H1 (cell line): ENCODE results near the gene PCNX3. TPM values are rescaled to one million over a fixed set of nuclear protein-coding genes. Genes with fewer than 3 reads are reported as not detected.

ENCODE experiments used
- CTCF ChIA-PET: fragments of 300-600 bp; sonication (Branson Sonifier 250); formaldehyde crosslinking; loops from one replicate; lab custom pipeline; 2021; ENCODE audit not compliant: partially characterized antibody; lab: Charles Lee
- POLR2A ChIA-PET: fragments of 300-600 bp; sonication (Branson Sonifier 250); formaldehyde crosslinking; loops from one replicate; lab custom pipeline; 2021; ENCODE audit warnings: inconsistent platforms; ENCODE audit not compliant: partially characterized antibody; lab: Charles Lee
- DNase-seq, 2 experiments: peaks; one replicate each; pipeline versions ENCODE4 v3.0.0 to v3.0.0-alpha.2; 2010 to 2022; ENCODE audit warnings: low spot score in 2 of 2, low read depth in 1 of 2, mixed read lengths in 1 of 2
- FAIRE-seq: peaks from 2 replicates; lab custom pipeline; 2011; peaks lifted over from hg19 to GRCh38; lab: Jason Lieb, UNC
- H2AFZ ChIP-seq: 2 replicates; pipeline ENCODE4 v1.8.1; 2012; ENCODE audit warnings: low read length, inconsistent platforms
- H2AK5ac ChIP-seq: 2 replicates; pipeline ENCODE4 v1.6.1; 2013; ENCODE audit warnings: low read depth, low read length
- H2BK120ac ChIP-seq: replicated peaks from 2 replicates; pipeline ENCODE3; 2013; ENCODE audit warnings: low read depth, low read length, inconsistent platforms
- H2BK12ac ChIP-seq: 2 replicates; pipeline ENCODE4 v1.6.1; 2013; ENCODE audit warnings: low read depth, low read length
- H2BK15ac ChIP-seq: 2 replicates; pipeline ENCODE4 v1.6.1; 2013; ENCODE audit warnings: low read length
- H2BK20ac ChIP-seq: 2 replicates; pipeline ENCODE4 v1.6.1; 2013; ENCODE audit warnings: low read length
- H2BK5ac ChIP-seq: 2 replicates; pipeline ENCODE4 v1.6.1; 2013; ENCODE audit warnings: low read depth, low read length
- H3K14ac ChIP-seq: 2 replicates; pipeline ENCODE4 v1.6.1; 2013; ENCODE audit warnings: inconsistent platforms; ENCODE audit not compliant: insufficient read length
- H3K18ac ChIP-seq: 2 replicates; pipeline ENCODE4 v1.6.1; 2013; ENCODE audit warnings: low read length; ENCODE audit errors: extremely low read depth
- H3K23ac ChIP-seq: 2 replicates; pipeline ENCODE4 v1.6.1; 2013; ENCODE audit warnings: inconsistent platforms; ENCODE audit not compliant: insufficient read length
- H3K23me2 ChIP-seq: 2 replicates; pipeline ENCODE4 v1.6.1; 2013; ENCODE audit warnings: low read depth, low read length
- H3K27ac ChIP-seq: 2 replicates; pipeline ENCODE4 v1.6.1; 2011; ENCODE audit warnings: low read depth, low read length, inconsistent platforms
- H3K27me3 ChIP-seq, 4 experiments: replicated peaks in 1 of 4; 1 replicate in 1 of 4; 2 replicates in 3 of 4; pipeline versions ENCODE4 v1.6.1 to v1.8.1; 2011 to 2013; ENCODE audit warnings: low read length in 3 of 4, mild to moderate bottlenecking in 3 of 4, inconsistent platforms in 2 of 4, mixed read lengths in 2 of 4, moderate library complexity in 1 of 4; ENCODE audit not compliant: control insufficient read depth in 3 of 4, insufficient read depth in 3 of 4; ENCODE audit errors: extremely low read depth in 1 of 4
- H3K36me3 ChIP-seq, 4 experiments: 2 replicates each; pipeline versions ENCODE4 v1.6.1 to v1.8.1; 2011 to 2013; ENCODE audit warnings: mild to moderate bottlenecking in 4 of 4, low read length in 3 of 4, moderate library complexity in 2 of 4, control low read depth in 1 of 4, inconsistent platforms in 1 of 4; ENCODE audit not compliant: insufficient read depth in 4 of 4, control insufficient read depth in 2 of 4
- H3K4ac ChIP-seq: replicated peaks from 2 replicates; pipeline ENCODE3; 2013; ENCODE audit warnings: low read length, low read depth, mixed read lengths, inconsistent platforms; ENCODE audit not compliant: insufficient read length
- H3K4me1 ChIP-seq, 4 experiments: replicated peaks in 1 of 4; 1 replicate in 1 of 4; 2 replicates in 3 of 4; pipeline versions ENCODE4 v1.6.1 to v1.8.1; 2011 to 2013; ENCODE audit warnings: low read length in 3 of 4, inconsistent platforms in 2 of 4, mixed read lengths in 1 of 4; ENCODE audit not compliant: insufficient read depth in 4 of 4, control insufficient read depth in 3 of 4
- H3K4me2 ChIP-seq, 2 experiments: 2 replicates each; pipeline versions ENCODE4 v1.6.1 to v1.8.1; 2011 to 2013; ENCODE audit warnings: low read depth in 2 of 2, low read length in 2 of 2, control low read depth in 1 of 2, inconsistent platforms in 1 of 2, mild to moderate bottlenecking in 1 of 2; ENCODE audit not compliant: insufficient read depth in 1 of 2
- H3K4me3 ChIP-seq, 4 experiments: fragments of 200-600, 300-600 bp in 1 of 4; sonication (generic), shearing (Covaris generic), sonication (Bioruptor Twin) in 1 of 4; 2 replicates each; pipeline versions ENCODE4 v1.5.1 to v1.8.1; 2011 to 2016; ENCODE audit warnings: low read length in 4 of 4, low read depth in 3 of 4, control low read depth in 2 of 4, inconsistent platforms in 2 of 4, mild to moderate bottlenecking in 2 of 4, mixed read lengths in 1 of 4, moderate library complexity in 1 of 4; ENCODE audit not compliant: insufficient read depth in 2 of 4; ENCODE audit errors: extremely low read depth in 1 of 4
- H3K56ac ChIP-seq: replicated peaks from 2 replicates; pipeline ENCODE3; 2013; ENCODE audit warnings: low read depth, mild to moderate bottlenecking, mixed read lengths, low read length, inconsistent platforms; ENCODE audit not compliant: insufficient read length
- H3K79me1 ChIP-seq: 2 replicates; pipeline ENCODE4 v1.6.1; 2013; ENCODE audit warnings: low read depth, low read length, control low read depth
- H3K79me2 ChIP-seq, 2 experiments: 2 replicates each; pipeline versions ENCODE4 v1.6.1 to v1.8.1; 2012 to 2013; ENCODE audit warnings: low read length in 2 of 2, mild to moderate bottlenecking in 2 of 2, inconsistent platforms in 1 of 2; ENCODE audit not compliant: insufficient read depth in 2 of 2, control insufficient read depth in 1 of 2
- H3K9ac ChIP-seq, 4 experiments: replicated peaks in 1 of 4; 1 replicate in 1 of 4; 2 replicates in 3 of 4; pipeline versions ENCODE4 v1.6.1 to v1.8.1; 2011 to 2013; ENCODE audit warnings: low read depth in 3 of 4, low read length in 3 of 4, control low read depth in 2 of 4, mild to moderate bottlenecking in 2 of 4, moderate library complexity in 2 of 4, inconsistent platforms in 1 of 4; ENCODE audit errors: extremely low read depth in 1 of 4
- H3K9me3 ChIP-seq, 2 experiments: 2 replicates each; pipeline versions ENCODE4 v1.6.1 to v1.8.1; 2012 to 2013; ENCODE audit warnings: mild to moderate bottlenecking in 2 of 2, moderate library complexity in 2 of 2, control low read depth in 1 of 2, inconsistent platforms in 1 of 2, low read depth in 1 of 2, low read length in 1 of 2, mixed read lengths in 1 of 2; ENCODE audit not compliant: insufficient read depth in 2 of 2
- H4K20me1 ChIP-seq, 2 experiments: replicated peaks in 1 of 2; 2 replicates each; pipeline versions ENCODE3 to v1.8.1; 2011 to 2013; ENCODE audit warnings: inconsistent platforms in 2 of 2, low read length in 2 of 2, mild to moderate bottlenecking in 1 of 2; ENCODE audit not compliant: insufficient read depth in 2 of 2, control insufficient read depth in 1 of 2
- H4K5ac ChIP-seq: 2 replicates; pipeline ENCODE4 v1.6.1; 2013; ENCODE audit warnings: low read length, low read depth, mixed read lengths, inconsistent platforms; ENCODE audit not compliant: insufficient read length
- H4K8ac ChIP-seq: 2 replicates; pipeline ENCODE4 v1.8.0; 2013; ENCODE audit warnings: mild to moderate bottlenecking, moderate library complexity, low read length, inconsistent platforms; ENCODE audit not compliant: insufficient read depth; ENCODE audit errors: extremely low read depth
- H4K91ac ChIP-seq: replicated peaks from 2 replicates; pipeline ENCODE3; 2013; ENCODE audit warnings: low read length, mixed read lengths, inconsistent platforms; ENCODE audit not compliant: insufficient read length
- ATF3 ChIP-seq: IDR thresholded peaks from 2 replicates; pipeline ENCODE4 v1.6.1; 2011; ENCODE audit warnings: low read depth, mild to moderate bottlenecking, low read length; ENCODE audit not compliant: insufficient read depth
- BCL11A ChIP-seq, 2 experiments: IDR thresholded peaks; one replicate each; pipeline ENCODE4 v1.6.1; 2011; ENCODE audit warnings: low read depth in 2 of 2, low read length in 2 of 2, mild to moderate bottlenecking in 2 of 2
- CREB1 ChIP-seq: IDR thresholded peaks from 2 replicates; pipeline ENCODE4 v1.6.1; 2012; ENCODE audit warnings: inconsistent platforms
- EZH2 ChIP-seq: fragments of 200-600 bp; sonication (generic); IDR thresholded peaks from 2 replicates; pipeline ENCODE4 v1.7.1; 2012; ENCODE audit warnings: low read depth, mild to moderate bottlenecking, moderate library complexity, low read length, inconsistent platforms; ENCODE audit not compliant: severe bottlenecking
- KDM5A ChIP-seq: fragments of 200-600 bp; IDR thresholded peaks from 2 replicates; pipeline ENCODE4 v1.7.1; 2012; ENCODE audit warnings: mild to moderate bottlenecking, low read length, inconsistent platforms, mixed read lengths
- MAFK ChIP-seq: IDR thresholded peaks from 2 replicates; pipeline ENCODE4 v1.6.1; 2012; ENCODE audit warnings: low read depth, mild to moderate bottlenecking, improper control_type of control experiment, low read length
- POU5F1 ChIP-seq: IDR thresholded peaks from 2 replicates; pipeline ENCODE4 v1.6.1; 2011; ENCODE audit warnings: low read depth, mild to moderate bottlenecking, low read length, moderate library complexity
- SRF ChIP-seq: IDR thresholded peaks from 2 replicates; pipeline ENCODE4 v1.6.1; 2011; ENCODE audit warnings: mild to moderate bottlenecking, low read depth, low read length, moderate library complexity
- SUZ12 ChIP-seq: fragments of 200-600 bp; sonication (generic); IDR thresholded peaks from 2 replicates; pipeline ENCODE4 v1.6.1; 2012; ENCODE audit warnings: mild to moderate bottlenecking, inconsistent platforms, low read length, moderate library complexity, mixed read lengths
- WGBS, 2 experiments: shearing (Covaris generic) in 1 of 2; methylation state at CpG; one replicate each; pipeline versions ENCODE4 v1.1.6 to v1.1.7; 2013 to 2015; ENCODE audit warnings: low lambda C conversion rate in 2 of 2, mixed read lengths in 2 of 2, inconsistent platforms in 1 of 2, low coverage in 1 of 2, missing lambda C conversion rate in 1 of 2; ENCODE audit not compliant: insufficient replicate concordance in 2 of 2, insufficient coverage in 1 of 2, insufficient read length in 1 of 2; ENCODE audit errors: extremely low coverage in 1 of 2, missing lambda C conversion rate in 1 of 2; 5-methylcytosine and 5-hydroxymethylcytosine counted together
- polyA plus RNA-seq, 7 experiments: library from polyadenylated mRNA; depleted of rRNA in 3 of 7; stranded (reverse) in 5 of 7; unstranded in 2 of 7; fragments of >200 nt in 5 of 7; fragments of 200-250 nt in 2 of 7; gene quantifications; 1 replicate in 5 of 7; 2 replicates in 1 of 7; 4 replicates in 1 of 7; pipeline versions ENCODE4 v1.2.1 to v1.2.3, GENCODE V29; 2011 to 2013; ENCODE audit warnings: missing spikeins in 2 of 7, mixed read lengths in 2 of 7
- total RNA-seq: library from RNA; stranded (reverse); fragmentation: NEBNext Ultra II Directional; extraction: Animal tissue kit (Norgen Biotek cat#: 25700); gene quantifications from 2 replicates; pipeline ENCODE4 v1.2.1, GENCODE V29; 2021
- TF ChIP-seq, protein P1 (sequence below): IDR thresholded peaks from 2 replicates; pipeline ENCODE4 v1.6.1; 2012; ENCODE audit warnings: inconsistent platforms

PCNX3 gene
- total and polyA plus RNA-seq, 2 of the 8 experiments (the other 6 are each of a cell fraction or from before 2014, with no cell fraction given), result 27.2 to 38.8 TPM

DNA sequence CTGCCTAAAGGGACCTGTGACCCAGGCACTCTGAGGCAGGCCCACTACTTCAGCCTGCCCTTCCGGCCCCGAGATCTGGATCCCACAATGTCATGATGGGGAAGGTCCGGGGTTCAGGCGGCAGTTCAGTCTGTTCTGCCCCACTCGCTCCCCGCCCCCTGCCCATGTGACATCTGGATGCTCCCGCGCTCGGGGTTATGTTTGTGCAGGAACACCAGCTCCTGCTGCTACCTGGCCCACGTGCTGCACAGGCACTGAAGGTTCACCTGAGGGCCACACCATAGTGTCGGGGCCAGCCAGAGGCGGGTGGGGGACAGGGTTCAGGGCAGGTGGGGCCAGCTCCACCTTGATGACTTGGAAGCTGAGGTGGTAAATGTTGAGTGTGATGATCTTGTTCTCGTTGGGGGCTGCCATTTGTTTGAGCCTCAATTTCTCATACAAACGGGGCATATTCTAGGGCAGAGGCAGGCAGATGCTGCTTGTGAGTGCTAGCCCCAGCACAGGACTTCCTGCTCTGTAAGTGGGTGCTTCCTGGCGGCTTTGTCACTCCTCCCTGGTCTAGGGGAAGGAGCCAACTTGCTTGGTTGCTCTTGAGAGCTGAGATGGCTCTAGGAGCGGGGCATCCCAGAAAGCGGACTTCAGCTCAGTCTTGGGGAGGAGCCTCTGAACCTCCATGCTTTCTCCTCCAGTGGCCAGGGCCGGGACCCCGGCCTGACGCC, 18.0 kb downstream of the PCNX3 start:
- Histone ChIP-seq H3K27ac (no peak overlapping the region), H3K56ac (no peak overlapping the region), H3K4me2 (no peak overlapping the region), H3K27me3 (no peaks in the 10 kb centered on the region), H3K18ac (no peak overlapping the region), H2AK5ac (no peak overlapping the region), H3K4me3 (no peak overlapping the region), H3K9me3 (no peaks in the 10 kb centered on the region), H2BK120ac (no peak overlapping the region), H4K20me1 (peaks cover 0 to 21% of the 10 kb centered on the region in 2 experiments), H3K23me2 (peaks cover 3% of the 10 kb centered on the region; the same call in 1 of the 2 replicates), H4K8ac (peak overlapping the region; percentile 51; the same call in 1 of the 2 replicates), H2BK20ac (no peak overlapping the region), H3K4me1 (peaks cover 0 to 11% (median 5%) of the 10 kb centered on the region in 4 experiments; a peak in 6 of 7 replicates), H3K23ac (no peak overlapping the region), H3K79me2 (no peaks in the 10 kb centered on the region), H3K79me1 (peaks cover 4% of the 10 kb centered on the region; the same call in 1 of the 2 replicates), H4K91ac (no peak overlapping the region), H3K36me3 (peaks cover 10 to 50% (median 36%) of the 10 kb centered on the region in 4 experiments; a peak in 7 of 8 replicates), H4K5ac (no peak overlapping the region), H2BK5ac (no peak overlapping the region), H3K4ac (no peak overlapping the region), H2BK12ac (no peak overlapping the region), H2BK15ac (no peak overlapping the region), H2AFZ (no peak overlapping the region), H3K14ac (no peak overlapping the region), H3K9ac (no peak overlapping the region)
- ChIA-PET POLR2A (interaction anchor here (1.1 to 2.4 kb wide), 6 partner anchors 10 to 79 kb away, joined by 3 to 8 read pairs (median 5); partner anchors contain the start of gene KAT5), CTCF (interaction anchor here (0.6 to 2.4 kb wide), 10 partner anchors 8 to 251 kb away, joined by 3 to 11 read pairs (median 4); no protein-coding TSS in a partner anchor)
- WGBS, 2 experiments, result 95% methylated on average over 18 of the region's 20 CpGs; no CpG with 5 or more reads in 1 of the 2 experiments
- DNase-seq, result no peak
- no peak for FAIRE-seq
- TF ChIP-seq, protein P1, sequence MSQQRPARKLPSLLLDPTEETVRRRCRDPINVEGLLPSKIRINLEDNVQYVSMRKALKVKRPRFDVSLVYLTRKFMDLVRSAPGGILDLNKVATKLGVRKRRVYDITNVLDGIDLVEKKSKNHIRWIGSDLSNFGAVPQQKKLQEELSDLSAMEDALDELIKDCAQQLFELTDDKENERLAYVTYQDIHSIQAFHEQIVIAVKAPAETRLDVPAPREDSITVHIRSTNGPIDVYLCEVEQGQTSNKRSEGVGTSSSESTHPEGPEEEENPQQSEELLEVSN, result no peak
- TF ChIP-seq POU5F1, result no peak
- TF ChIP-seq SUZ12, result no peak
- TF ChIP-seq BCL11A (IDR thresholded peaks at IDR 0.05; ENCODE audit: low read depth in 2 of 2, low read length in 2 of 2), result no peak
- no peak for TF ChIP-seq ATF3
- TF ChIP-seq MAFK, result no peak
- no peak for TF ChIP-seq SRF
- TF ChIP-seq KDM5A, result no peak
- TF ChIP-seq EZH2, result no peak
- no peak for TF ChIP-seq CREB1
